Dermis blood vessel endothelial cell (primary cell): ENCODE results near the gene CMYA5. TPM values are rescaled to one million over a fixed set of nuclear protein-coding genes. Genes with fewer than 3 reads are reported as not detected.
"Not testable (repeated sequence)": the region's sequence is repeated elsewhere in the genome, so short reads cannot be mapped to it uniquely, and the experiment has no call there.

Experiments
- DNase-seq: peaks from one replicate; pipeline ENCODE4 v3.0.0; 2010
- total RNA-seq: library from RNA; depleted of rRNA; stranded (reverse); fragments of >200 nt; gene quantifications from 2 replicates; pipeline ENCODE4 v1.2.3, GENCODE V29; 2014

CMYA5 gene
- total RNA-seq, 1 donor from 2014 or later: 0.17 TPM

DNA sequence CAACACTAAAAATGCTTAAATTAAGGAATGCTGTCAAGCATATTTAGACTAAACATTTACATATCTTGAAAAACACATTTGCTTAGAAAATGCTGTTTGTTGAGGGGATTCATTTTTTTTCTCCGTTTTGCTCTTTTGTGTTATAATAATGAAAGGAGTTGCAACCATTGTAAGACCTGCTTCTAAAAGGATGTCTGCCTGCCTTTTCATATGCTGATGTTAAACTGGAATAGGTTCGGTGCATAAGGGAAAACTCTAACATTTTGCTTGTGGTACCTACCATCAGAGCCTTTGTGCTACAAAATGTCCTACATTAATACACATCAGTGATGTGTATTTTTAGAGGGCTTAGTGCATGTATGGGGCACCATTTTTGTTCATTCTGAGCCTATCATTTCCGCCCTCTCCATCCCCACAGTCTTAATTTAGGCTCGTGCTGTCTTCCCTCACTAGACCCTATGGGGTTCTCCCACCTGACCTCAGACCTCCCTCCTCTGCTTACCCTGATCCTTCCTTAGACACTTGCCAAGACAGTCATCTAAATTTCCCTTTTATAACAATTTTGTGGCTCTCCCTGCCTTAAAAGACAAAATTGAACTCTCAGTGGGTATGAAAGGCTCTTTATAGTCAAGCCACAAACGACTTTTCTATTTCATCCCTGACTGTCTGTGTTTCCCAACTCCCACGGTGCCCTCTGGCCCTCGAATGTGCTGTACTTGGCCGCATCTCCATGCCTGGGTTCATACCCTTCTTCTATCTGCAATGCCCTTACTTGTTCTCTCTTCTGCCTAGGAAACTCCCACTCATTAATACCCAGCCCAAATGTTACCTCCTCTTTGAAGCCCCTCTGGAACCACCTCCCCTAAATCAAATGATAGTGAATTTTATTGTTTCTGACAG, 61.2 kb downstream of the CMYA5 start:
- DNase-seq: no peak

DNA sequence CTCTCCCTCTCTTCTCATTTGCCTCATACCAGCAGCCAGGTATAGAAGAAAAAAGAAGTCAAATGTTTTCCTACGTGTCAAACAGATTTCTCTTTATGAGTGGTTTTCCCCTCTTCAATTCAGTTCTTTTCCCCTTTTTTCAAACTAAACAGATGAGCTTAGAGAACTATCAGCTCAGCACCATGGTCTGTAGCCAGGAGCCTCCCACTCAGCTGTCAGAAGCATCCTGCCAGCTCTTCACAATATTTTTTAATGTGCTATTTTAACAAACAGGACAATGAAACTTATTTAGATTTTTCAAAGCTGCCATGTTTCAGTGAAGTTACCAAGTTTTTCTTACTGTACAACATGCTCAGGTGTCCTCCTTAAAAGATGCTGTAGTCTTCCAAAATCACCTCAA, 63.5 kb downstream of the CMYA5 start:
- no peak for DNase-seq

DNA sequence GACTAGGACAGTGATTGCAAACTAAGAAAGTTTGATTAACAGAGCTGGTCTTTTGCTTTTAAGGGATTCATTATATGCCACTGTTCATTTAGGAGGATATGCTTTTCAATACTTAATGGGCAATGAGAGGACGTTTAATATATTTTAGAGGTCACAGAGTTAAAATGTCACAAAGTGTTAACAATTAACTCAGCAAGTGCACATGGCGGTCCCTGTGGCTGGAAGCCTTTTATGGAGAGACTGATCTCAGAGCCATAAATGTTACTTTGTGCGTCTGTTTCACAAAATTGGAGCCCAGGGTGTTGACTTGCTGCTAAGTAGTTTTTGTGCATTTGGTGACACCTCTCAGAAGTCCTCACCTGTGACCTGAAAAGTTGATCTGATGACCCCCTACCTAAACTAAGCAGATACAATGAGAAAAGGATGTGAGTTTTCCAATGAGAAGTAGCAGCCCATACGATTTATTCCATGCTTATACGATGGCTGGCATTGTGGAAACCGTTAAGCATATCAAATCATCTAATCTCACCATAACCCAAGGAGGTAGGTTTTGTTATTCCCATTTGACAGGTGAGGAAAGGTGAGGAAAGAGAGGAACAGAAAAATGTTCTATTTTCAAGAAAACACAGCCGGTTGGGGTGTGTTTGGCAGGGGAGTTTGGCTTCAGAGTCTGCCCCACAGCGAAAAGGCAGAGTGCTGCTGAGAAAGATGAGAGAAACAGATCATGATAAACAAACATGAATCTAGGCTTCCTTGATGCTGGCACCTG, 64.4 kb downstream of the CMYA5 start:
- DNase-seq: no peak

DNA sequence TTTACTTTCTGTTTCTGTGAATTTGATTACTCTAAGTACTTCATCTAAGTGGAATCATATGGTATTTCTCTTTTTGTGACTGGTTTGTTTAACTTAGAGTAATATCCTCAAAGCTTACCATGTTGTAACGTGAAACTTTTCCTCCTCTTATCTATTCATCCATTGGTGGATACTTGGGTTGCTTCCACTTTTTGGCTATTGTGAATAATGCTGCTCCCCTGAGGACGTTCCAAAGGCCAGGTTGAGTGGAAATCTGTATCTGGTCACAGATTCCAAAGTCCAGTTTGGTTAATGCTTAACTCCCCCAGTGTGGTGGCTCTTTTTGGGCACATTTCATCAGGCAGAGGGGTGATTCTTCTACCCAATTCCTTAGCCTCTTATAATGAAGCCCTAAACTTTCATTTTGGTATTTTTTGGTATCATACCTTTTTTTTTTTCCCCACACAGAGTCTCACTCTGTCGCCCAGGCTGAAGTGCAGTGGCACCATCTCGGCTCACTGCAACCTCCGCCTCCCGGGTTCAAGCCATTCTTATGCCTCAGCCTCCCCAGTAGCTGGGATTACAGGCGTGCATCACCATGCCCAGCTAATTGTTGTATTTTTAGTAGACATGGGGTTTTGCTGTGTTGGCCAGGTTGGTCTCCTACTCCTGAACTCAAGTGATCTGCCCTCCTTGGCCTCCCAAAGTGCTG, 65.4 kb downstream of the CMYA5 start:
- DNase-seq: no peak

DNA sequence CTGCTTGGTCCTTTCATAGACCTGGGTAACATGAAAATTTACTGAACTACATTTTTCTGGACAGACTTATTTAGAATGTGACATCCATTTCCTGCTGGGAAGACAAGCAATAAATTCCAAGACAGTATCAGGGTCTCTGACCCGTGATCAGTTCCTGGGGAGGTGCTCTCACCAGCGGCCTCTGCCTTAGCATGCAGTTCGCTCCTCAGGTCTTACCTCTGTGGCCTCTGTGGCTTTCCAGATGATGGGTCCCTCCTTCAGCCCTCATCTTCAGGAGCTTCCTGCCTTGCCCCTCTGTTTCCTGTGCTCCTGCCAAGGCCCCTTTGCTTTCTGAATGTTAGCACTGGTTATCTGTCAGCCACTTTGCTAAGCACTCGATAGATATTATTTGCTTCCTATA, 66.4 kb downstream of the CMYA5 start:
- no peak for DNase-seq

DNA sequence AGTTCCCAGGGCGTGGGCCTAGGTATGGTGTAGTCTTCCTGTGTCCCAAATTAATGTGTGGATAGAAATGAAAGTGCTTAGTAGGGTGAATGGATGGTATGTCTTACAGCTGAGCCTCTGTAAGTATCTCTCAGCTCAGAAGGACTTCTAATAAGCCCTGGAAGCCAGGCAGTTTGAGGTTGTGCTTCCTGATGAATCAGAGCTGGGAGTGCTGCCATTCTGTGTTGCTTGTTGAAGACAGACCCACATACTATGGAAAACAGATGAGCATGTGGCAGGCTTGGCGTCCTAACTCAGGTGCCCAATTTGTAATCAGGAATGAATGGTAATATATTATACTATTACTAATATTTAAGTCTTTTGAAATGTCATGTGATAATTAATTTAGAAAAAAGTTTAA, 69.8 kb downstream of the CMYA5 start:
- DNase-seq: no peak

DNA sequence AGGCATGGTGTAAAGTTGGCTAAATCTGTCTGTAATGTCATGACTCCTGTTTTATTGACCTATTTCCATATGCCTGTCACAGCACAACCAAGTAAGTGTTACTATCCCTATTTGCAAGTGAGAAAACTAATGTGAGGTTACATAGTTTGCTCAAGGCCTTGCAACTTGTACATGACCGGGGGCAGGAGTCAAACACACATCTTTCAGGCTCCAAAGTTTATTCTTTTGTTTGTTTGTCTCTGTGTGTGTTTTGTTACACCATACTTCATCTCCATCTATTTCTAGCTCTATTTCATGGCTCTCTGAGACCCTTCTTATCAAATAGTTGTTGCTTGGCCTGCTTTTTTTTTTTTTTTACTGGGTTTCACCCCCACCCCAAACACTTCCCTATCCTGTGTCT, 70.2 kb downstream of the CMYA5 start:
- no peak for DNase-seq

DNA sequence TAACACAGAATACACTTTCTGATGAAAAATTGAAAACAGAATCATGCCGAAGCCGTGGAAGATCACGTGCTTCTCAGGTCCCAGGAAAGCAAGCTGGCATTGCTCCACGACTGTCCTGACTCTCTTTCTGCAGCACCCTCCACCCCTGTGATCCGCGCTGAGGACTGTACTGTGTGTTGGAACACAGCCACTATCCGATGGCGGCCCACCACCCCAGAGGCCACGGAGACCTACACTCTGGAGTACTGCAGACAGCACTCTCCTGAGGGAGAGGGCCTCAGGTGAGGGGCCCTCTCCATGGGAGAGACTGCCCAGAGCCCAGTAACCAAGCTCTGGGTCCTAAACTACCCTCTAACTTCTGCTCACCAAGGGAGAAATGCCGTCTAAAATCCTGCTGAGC, 73.3 kb downstream of the CMYA5 start:
- DNase-seq: no peak

DNA sequence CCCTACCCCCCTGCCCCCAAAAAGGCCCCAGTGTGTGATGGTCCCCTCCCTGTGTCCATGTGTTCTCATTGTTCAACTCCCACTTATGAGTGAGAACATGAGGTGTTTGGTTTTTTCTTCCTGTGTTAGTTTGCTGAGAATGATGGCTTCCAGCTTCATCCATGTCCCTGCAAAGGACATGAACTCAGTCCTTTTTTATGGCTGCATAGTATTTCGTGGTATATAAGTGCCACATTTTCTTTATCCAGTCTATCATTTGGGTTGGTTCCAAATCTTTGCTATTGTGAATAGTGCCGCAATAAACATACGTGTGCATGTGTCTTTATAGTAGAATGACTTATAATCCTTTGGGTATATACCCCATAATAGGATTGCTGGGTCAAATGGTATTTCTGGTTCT, 74.5 kb downstream of the CMYA5 start:
- not testable (repeated sequence) for DNase-seq

DNA sequence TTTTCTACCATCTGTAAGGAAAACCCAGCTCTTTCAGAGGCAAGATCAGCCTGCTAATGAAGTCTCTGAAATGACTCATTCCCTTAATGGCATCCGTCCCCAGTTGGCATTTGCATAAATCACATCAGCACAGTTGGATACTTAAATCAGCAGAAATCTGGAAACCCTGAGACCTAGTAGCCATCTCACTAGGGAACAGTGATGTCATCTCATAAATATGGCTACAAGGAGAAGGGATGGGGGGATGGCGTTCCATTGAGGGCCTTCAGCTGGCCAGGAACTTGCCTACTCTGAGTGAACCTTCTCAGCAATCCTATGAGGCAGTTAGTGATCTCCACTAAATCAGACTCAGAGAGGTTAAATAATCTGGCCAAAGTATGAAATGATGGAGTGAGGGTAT, 81.8 kb downstream of the CMYA5 start:
- no peak for DNase-seq

DNA sequence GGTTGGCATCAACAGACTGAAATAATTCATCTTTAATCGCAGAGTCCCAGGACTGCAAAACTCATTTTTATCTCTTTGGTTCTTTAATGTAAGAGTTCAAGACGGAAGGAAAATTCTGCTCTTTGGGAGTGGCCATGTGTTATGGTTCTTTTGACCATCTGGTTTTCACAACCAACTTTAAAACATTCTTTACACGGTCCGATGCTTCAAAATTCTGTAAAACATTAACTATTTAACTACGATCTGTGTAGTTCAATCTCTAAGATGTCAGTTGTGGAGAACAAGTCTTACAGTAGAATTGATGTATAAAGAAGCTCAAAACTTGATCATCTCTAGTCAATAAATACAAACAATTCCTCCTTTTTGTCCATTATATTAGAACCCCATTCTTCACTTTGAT, 83.0 kb downstream of the CMYA5 start:
- DNase-seq: no peak

DNA sequence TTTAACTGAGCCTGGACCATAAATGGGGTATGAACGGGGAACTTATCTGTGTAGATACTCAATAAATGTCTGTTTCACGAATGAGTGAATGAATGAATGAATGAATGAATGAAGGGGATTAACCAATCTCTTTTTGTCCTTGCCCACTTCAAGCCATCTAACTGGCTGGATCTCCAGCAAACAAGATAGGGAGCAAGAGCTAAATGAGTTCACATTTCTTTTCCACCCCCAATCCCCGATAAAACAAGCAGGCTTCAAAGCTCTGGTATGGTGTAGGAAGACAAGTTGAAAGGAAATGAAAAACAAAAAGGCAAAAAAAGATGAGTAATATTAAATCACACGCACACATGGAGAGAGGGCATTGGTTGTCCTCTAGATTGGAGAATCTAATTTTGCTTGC, 84.0 kb downstream of the CMYA5 start:
- DNase-seq: no peak

DNA sequence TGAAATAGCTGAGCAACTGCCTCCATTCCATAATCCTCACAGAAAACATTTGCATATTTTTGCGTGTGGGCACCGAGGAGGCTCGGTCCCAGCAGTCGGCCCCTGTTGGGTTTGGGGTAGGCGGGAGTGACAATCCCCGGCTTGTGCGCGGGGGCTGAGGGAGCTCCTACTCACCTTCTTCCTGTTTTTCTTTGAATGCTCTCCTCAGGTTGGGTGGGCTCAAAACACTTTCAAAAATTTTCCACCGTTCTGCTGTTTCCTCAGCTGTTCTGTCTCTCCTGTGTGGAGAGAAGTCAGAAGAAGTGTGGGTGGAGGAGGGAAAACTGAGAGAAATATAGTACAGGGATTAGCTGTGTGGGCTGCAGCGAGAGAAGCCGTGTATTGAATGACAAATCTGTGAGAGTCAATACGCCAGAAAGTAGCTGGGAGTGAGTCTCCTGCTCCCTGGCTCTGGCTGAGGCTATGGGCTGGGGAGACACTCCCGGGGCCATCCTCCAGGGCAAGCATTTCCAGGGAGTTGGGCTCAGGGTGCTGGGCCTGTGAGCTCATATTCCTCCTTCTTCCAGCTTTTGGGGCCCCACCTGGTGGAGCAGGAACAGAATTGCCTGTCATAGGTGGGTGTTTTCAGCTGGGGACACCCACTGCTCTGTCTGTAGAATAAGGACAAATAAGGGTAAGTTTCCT, 84.7 kb downstream of the CMYA5 start:
- DNase-seq: no peak

DNA sequence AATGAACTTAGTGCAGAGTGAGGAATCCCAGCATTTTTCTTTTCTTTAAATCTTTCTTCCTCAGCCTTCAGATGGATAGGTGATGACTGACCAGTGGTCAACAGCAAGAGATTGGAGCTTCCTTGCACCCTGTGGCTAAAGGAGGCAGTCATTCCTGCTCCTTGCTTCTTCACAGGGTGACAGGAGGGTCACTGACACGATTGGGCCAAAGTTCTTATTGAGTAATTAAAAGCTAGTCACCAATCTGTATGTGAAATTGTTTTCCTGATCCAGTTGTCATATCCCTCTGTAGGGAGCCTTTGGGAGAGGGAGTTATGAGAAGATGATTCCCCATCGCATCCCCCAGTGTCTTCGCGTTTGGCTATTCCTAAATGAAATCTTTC, 85.2 kb downstream of the CMYA5 start:
- DNase-seq: no peak

DNA sequence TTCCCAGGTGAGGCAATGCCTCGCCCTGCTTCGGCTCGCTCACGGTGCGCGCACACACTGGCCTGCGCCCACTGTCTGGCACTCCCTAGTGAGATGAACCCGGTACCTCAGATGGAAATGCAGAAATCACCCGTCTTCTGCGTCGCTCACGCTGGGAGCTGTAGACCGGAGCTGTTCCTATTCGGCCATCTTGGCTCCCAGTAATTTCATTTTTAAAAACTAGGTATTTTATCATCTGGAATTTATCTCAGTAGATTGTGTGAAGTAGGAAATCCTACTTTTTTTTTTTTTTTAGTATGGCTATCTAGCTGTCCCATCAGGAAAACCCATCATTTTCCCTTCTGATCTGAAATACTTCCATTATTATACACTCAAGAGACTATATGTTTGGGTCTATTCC, 95.1 kb downstream of the CMYA5 start:
- not testable (repeated sequence) for DNase-seq

DNA sequence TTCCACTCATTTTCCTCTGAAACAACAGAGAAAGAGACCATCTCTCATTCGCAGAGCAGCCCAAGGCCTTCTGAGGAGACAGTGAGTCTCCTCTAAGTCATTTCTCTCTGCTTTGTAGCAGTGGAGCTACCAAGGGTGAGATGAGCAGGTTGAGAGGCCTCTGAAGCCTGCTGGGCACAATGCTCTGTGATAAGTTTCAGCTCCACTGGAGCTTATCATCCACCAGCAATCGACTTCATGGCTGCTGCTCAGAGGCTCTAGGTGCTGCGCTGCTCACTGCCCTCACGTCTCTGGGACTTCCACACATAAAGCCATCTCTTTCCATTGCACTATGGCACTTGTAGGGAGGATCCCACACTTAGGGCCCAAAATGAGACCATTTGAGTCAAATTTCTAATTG, 96.3 kb downstream of the CMYA5 start:
- DNase-seq: no peak

DNA sequence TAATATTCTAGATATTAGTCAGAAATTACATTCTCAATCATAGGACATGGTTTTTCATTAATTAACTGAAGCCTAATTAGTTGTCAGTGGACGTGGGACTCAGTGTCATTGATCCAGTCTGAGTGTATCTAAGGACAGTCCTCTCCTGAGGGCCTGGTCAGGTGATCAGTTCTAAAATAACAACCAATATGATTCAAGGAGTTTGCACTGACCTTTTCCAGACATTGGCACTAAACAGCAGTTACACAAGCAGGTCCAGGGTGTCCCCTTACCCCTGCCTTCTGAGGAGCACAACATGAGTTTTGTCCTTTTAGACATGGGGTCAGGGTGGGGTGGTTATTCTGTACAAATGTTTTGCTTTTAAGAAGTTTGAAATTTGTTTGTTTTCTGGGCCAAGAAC, 97.8 kb downstream of the CMYA5 start:
- DNase-seq: no peak

DNA sequence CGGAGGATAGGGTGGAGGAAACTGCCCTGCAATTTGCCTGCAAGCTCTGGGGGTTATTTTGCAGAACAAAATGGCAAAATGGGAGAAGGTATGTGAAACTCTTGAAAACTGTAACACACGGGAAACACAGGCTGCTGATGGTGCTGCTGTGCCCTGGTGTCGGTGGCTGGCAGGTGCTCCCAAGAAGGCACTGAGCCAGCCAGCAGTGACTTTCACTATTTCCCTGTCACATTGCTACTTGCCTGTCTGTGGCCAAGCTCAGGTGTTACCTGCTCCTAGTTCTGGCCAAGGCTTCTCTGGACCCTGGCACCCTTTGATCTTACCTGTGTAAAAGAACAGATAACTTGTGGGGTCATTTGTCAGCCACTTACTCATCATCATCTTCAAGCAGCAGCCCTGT, 102.2 kb downstream of the CMYA5 start:
- DNase-seq: no peak

DNA sequence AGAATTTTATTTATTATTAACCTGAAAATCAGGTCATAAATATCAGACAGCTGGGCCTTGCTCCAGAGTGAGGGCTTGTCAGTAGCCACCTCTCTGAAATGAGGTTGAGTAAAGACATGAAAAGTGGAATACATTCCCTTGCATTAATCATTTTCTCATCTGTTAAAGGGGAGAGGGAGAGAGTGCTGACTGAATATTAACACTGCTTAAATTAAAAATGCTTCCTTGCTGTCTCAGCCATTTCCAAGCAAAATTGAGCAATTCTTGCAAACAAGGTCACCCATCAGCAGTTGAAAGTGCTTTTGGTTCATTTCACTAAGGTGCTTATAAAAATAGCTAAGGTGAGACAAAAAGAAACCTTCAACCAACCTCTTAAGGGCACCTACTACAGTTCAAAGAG, 102.8 kb downstream of the CMYA5 start:
- DNase-seq: no peak

DNA sequence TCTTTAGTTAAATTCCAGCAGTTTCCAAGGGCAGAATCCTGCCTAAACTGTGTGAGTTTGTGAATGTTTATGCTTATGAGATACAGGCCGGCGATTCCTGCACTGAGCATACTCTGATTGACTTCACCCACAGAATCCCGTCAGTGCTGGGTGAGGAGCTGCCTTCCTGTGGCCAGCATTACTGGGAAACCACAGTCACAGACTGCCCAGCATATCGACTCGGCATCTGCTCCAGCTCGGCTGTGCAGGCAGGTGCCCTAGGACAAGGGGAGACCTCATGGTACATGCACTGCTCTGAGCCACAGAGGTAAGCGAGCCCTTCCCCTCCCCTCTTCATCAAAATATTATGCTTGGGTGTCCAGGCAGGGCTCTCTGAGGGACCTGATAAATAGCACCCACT, 103.7 kb downstream of the CMYA5 start:
- no peak for DNase-seq

DNA sequence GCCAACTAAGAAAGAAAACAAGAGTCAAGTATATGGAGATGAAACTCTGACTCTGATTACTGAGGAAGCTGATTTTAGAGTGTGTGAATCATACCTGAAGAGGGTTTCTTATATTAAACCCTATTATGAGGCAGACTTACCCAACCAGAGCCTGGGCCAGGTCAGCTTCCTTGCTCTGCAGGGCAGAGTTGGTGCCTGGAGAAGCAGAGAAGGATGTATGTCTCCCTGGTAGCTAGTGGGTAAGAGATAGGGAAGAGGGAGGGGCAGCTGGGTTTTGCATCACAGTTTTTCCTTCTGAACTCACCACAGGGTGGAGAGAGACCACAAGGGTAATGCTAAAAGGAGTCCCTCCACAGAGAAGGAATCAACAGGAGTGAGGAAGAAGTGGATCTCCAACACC, 104.1 kb downstream of the CMYA5 start:
- DNase-seq: no peak

DNA sequence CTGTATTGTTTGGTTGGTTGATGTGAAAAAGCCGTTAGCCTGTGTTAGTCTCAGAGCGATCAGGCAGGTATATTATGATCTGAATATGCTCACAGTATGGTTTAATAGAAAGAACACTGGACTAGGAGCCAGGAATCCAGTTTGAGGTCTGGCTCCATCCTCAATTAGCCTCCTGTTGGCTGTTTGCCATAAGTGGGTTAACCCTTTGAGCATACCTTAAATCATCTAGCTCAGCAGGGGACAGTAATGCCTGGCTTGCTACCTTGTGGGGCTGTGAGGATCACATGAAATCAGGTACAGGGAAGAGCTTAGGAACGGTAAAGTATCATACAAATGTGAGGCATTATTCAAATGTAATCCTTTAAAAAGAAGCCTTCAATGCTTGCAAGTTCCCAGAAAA, 104.7 kb downstream of the CMYA5 start:
- DNase-seq: no peak
